ENCODE results near the gene CROCC2. TPM values are rescaled to one million over a fixed set of nuclear protein-coding genes. Genes with fewer than 3 reads are reported as not detected.
A peak's percentile ranks its signal among the peaks of the same experiment; 100 is the strongest.

The CROCC2 gene
- polyA plus RNA-seq, 4 donors: 0.13 to 0.18 TPM; not detected in 2

GRCh38 chr2:240898731-240899467 is 7.2 kb upstream of the CROCC2 start:
- Histone ChIP-seq H3K27me3 (ENCODE audit: control insufficient read depth in 3 of 3, insufficient read depth in 3 of 3, low read length in 3 of 3) (no peaks in the 10 kb centered on the region), H3K36me3 (ENCODE audit: control insufficient read depth in 3 of 3, insufficient read depth in 2 of 3, low read depth in 1 of 3, low read length in 3 of 3) (peaks cover 0 to 6% (median 0%) of the 10 kb centered on the region in 3 donors), H3K27ac (ENCODE audit: low read depth in 1 of 3, low read length in 2 of 3) (peak overlapping the region in 1 of 3 donors; percentile 44), H3K4me1 (ENCODE audit: control insufficient read depth in 3 of 3, insufficient read depth in 2 of 3, low read depth in 1 of 3, low read length in 2 of 3) (peaks cover 0 to 34% (median 3%) of the 10 kb centered on the region in 3 donors), H3K4me3 (ENCODE audit: low read depth in 1 of 3, low read length in 3 of 3) (no peak overlapping the region), H3K9me3 (ENCODE audit: control insufficient read depth in 2 of 2, insufficient read depth in 1 of 2, low read depth in 1 of 2, low read length in 1 of 2) (peaks cover 0 to 11% of the 10 kb centered on the region in 2 donors)
- FAIRE-seq (no peak), DNase-seq (no peak)
- WGBS, 3 donors: 74 to 87% (median 77%) methylated on average over 23 of the region's 23 CpGs

DNA sequence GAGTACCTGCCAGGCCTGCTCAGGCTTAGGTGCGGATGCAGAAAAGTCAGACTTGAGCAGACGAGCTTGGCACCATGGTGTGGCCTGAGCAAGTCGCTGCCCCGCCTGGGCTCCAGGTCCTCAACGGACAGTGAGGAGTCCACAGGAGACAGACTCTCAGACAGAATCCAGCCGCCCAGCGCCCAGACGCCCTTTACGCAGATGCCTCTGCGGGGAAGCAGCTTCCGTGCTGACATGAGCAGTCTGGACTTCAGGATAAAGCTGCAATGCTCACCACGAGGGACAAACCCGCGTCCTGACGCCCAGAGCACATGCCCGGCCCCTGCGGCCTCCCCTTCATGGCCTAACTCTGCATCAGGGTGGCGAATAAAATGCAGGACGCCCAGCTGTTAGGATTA is 6.7 kb upstream of the CROCC2 start:
- no peak for FAIRE-seq
- H3K4me1 ChIP-seq (ENCODE audit: control insufficient read depth in 3 of 3, insufficient read depth in 2 of 3, low read depth in 1 of 3, low read length in 2 of 3): peaks cover 0 to 30% (median 3%) of the 10 kb centered on the region in 3 donors
- H3K36me3 ChIP-seq (ENCODE audit: control insufficient read depth in 3 of 3, insufficient read depth in 2 of 3, low read depth in 1 of 3, low read length in 3 of 3): peaks cover 0 to 6% (median 0%) of the 10 kb centered on the region in 3 donors
- no peak overlapping the region for H3K27ac ChIP-seq (ENCODE audit: low read depth in 1 of 3, low read length in 2 of 3)
- peaks cover 0 to 11% of the 10 kb centered on the region in 2 donors for H3K9me3 ChIP-seq (ENCODE audit: control insufficient read depth in 2 of 2, insufficient read depth in 1 of 2, low read depth in 1 of 2, low read length in 1 of 2)
- no peak for DNase-seq
- H3K27me3 ChIP-seq (ENCODE audit: control insufficient read depth in 3 of 3, insufficient read depth in 3 of 3, low read length in 3 of 3): no peaks in the 10 kb centered on the region
- H3K4me3 ChIP-seq (ENCODE audit: low read depth in 1 of 3, low read length in 3 of 3): no peak overlapping the region
- WGBS, 3 donors: 88 to 92% (median 91%) methylated on average over 19 of the region's 19 CpGs

GRCh38 chr2:240900141-240900860 is 5.8 kb upstream of the CROCC2 start:
- Histone ChIP-seq H3K4me3 (ENCODE audit: low read depth in 1 of 3, low read length in 3 of 3) (no peak overlapping the region), H3K9me3 (ENCODE audit: control insufficient read depth in 2 of 2, insufficient read depth in 1 of 2, low read depth in 1 of 2, low read length in 1 of 2) (peaks cover 0 to 11% of the 10 kb centered on the region in 2 donors), H3K4me1 (ENCODE audit: control insufficient read depth in 3 of 3, insufficient read depth in 2 of 3, low read depth in 1 of 3, low read length in 2 of 3) (peaks cover 0 to 39% (median 3%) of the 10 kb centered on the region in 3 donors), H3K36me3 (ENCODE audit: control insufficient read depth in 3 of 3, insufficient read depth in 2 of 3, low read depth in 1 of 3, low read length in 3 of 3) (peaks cover 0 to 4% (median 0%) of the 10 kb centered on the region in 3 donors), H3K27ac (ENCODE audit: low read depth in 1 of 3, low read length in 2 of 3) (no peak overlapping the region), H3K27me3 (ENCODE audit: control insufficient read depth in 3 of 3, insufficient read depth in 3 of 3, low read length in 3 of 3) (no peaks in the 10 kb centered on the region)
- no peak for FAIRE-seq
- DNase-seq: no peak
- 84 to 89% (median 86%) methylated on average over 26 to 27 of the region's 27 CpGs for WGBS, 3 donors

GRCh38 chr2:240901986-240902614 is 4.0 kb upstream of the CROCC2 start:
- FAIRE-seq: no peak
- Histone ChIP-seq H3K9me3 (ENCODE audit: control insufficient read depth in 2 of 2, insufficient read depth in 1 of 2, low read depth in 1 of 2, low read length in 1 of 2) (peaks cover 0 to 11% of the 10 kb centered on the region in 2 donors), H3K27me3 (ENCODE audit: control insufficient read depth in 3 of 3, insufficient read depth in 3 of 3, low read length in 3 of 3) (peaks cover 0 to 5% (median 0%) of the 10 kb centered on the region in 3 donors), H3K4me1 (ENCODE audit: control insufficient read depth in 3 of 3, insufficient read depth in 2 of 3, low read depth in 1 of 3, low read length in 2 of 3) (peaks cover 0 to 36% (median 1%) of the 10 kb centered on the region in 3 donors), H3K4me3 (ENCODE audit: low read depth in 1 of 3, low read length in 3 of 3) (no peak overlapping the region), H3K27ac (ENCODE audit: low read depth in 1 of 3, low read length in 2 of 3) (no peak overlapping the region), H3K36me3 (ENCODE audit: control insufficient read depth in 3 of 3, insufficient read depth in 2 of 3, low read depth in 1 of 3, low read length in 3 of 3) (no peaks in the 10 kb centered on the region)
- WGBS, 3 donors: 52 to 79% (median 75%) methylated on average over 13 to 14 of the region's 14 CpGs
- no peak for DNase-seq

DNA sequence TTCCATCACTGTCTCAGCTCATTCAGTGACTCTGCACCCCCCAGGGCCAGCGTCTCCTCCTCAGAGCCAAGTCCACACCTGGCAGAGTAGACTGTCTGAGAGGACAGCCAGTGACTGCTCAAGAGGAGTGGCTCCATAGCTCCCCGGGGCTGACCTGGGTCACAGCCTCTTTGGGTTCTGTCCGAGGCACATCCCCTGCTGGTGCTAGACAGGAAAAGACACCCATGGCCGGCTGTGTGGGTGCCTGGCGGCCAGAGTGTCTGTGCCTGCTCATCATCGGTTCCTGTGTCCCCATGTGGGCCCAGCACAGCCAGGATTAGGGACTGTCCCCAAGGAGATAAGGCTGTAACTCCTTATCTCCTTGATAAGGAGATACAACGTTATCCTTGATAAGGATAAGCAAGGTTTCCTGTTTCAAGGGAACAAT is 3.5 kb upstream of the CROCC2 start:
- H3K9me3 ChIP-seq (ENCODE audit: control insufficient read depth in 2 of 2, insufficient read depth in 1 of 2, low read depth in 1 of 2, low read length in 1 of 2): peaks cover 0 to 11% of the 10 kb centered on the region in 2 donors
- 7 to 43% (median 29%) methylated on average over 7 of the region's 7 CpGs for whole genome bisulfite sequencing, 3 donors
- no peaks in the 10 kb centered on the region for H3K36me3 ChIP-seq (ENCODE audit: control insufficient read depth in 3 of 3, insufficient read depth in 2 of 3, low read depth in 1 of 3, low read length in 3 of 3)
- FAIRE-seq: no peak
- peaks cover 0 to 32% (median 1%) of the 10 kb centered on the region in 3 donors for H3K4me1 ChIP-seq (ENCODE audit: control insufficient read depth in 3 of 3, insufficient read depth in 2 of 3, low read depth in 1 of 3, low read length in 2 of 3)
- peaks cover 0 to 5% (median 0%) of the 10 kb centered on the region in 3 donors for H3K27me3 ChIP-seq (ENCODE audit: control insufficient read depth in 3 of 3, insufficient read depth in 3 of 3, low read length in 3 of 3)
- H3K4me3 ChIP-seq (ENCODE audit: low read depth in 1 of 3, low read length in 3 of 3): no peak overlapping the region
- H3K27ac ChIP-seq (ENCODE audit: low read depth in 1 of 3, low read length in 2 of 3): no peak overlapping the region
- peak in 1 of 2 donors; percentile 31 for DNase-seq

DNA sequence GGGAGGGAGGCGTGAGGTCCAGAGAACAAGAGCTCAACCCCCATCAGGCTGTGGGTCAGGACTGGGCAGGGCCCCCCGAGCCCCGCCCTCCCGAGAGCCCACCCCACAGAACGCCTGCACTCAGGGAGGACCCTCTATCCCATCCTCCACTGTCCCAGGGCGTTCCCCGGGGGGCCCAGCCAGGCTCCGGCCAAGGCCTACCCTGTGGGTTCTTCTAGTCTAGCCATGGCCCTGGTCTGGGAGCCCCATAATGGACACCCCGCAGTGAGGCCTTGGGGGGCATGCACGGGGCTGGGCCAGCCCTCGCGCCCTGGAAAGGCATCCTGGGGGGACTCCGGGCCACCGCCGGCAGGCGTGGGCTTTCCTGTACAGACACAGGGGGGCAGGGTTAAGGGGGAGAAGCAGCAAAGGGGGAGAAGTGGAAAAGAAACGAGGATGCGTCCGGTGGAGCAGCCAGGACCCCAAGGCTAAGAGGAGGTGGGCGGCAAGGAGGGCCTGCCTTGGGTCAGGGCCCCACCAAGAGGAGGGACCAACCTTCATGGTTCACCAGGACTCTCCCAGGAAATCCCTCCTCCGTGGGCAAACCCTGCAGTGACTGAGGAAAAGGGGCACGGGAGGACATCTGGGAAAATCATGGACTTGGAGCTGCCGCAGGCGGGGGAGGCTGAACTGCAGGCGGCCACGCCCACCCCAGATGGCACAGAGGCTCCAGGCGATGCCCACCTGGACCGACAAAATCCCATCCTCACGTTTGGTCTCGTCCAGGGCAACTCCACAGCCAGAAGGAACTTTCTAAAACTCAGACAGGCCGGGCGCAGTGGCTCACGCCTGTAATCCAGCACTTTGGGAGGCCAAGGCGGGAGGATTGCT is 2.7 kb upstream of the CROCC2 start:
- FAIRE-seq: no peak
- no peak for DNase-seq
- WGBS, 3 donors: 79 to 88% (median 87%) methylated on average over 32 to 34 of the region's 34 CpGs

DNA sequence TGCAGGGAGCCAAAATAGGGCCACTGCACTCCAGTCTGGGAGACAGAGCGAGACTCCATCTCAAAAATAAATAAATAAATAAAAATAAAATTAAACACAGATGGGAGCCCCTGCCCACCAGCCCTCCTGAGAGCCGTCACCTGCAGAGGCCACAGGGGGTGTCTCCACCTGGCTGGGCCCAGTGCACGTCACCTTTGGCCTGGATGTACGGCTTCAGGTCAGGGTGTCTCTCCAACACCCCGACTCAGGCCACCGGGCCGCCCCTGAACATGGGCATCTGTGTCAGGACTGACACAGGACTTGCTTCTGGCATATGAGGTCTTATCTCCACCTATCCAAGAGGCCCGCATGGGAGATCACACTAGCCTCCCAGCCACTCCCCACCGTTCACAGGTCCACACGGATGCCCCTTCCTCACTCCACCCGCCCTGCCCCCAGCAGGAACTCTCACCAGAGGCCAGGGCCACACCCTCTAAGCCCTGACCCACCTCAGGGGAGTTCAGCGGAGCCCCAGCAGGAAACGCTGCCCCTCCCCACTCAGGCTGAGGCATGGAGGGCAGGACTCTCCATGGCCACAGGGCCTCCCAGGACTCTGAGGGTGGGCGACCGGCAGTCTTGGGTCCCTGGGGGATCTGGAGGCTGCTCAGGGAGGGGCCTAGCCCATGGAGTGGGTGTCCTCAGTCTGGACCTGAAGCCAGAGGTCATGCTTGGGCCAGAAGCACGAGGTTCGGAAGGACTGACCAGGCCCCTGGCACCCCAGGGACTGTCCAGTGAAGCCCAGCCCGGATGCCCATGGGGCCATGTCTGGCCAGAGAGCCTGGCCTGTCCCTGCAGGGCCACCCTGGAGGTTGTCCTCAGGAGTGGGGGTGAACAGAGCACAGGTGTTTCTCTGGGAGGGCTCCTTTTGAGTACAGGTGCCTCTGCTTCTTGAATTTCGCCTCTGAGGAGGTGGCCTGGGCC is 1.6 kb upstream of the CROCC2 start:
- FAIRE-seq (no peak), DNase-seq (no peak)
- H3K9me3 ChIP-seq (ENCODE audit: control insufficient read depth in 2 of 2, insufficient read depth in 1 of 2, low read depth in 1 of 2, low read length in 1 of 2): peaks cover 0 to 11% of the 10 kb centered on the region in 2 donors
- H3K27ac ChIP-seq (ENCODE audit: low read depth in 1 of 3, low read length in 2 of 3): no peak overlapping the region
- H3K36me3 ChIP-seq (ENCODE audit: control insufficient read depth in 3 of 3, insufficient read depth in 2 of 3, low read depth in 1 of 3, low read length in 3 of 3): no peaks in the 10 kb centered on the region
- 78 to 86% (median 80%) methylated on average over 19 of the region's 19 CpGs for WGBS, 3 donors
- H3K4me3 ChIP-seq (ENCODE audit: low read depth in 1 of 3, low read length in 3 of 3): no peak overlapping the region
- H3K4me1 ChIP-seq (ENCODE audit: control insufficient read depth in 3 of 3, insufficient read depth in 2 of 3, low read depth in 1 of 3, low read length in 2 of 3): peaks cover 0 to 29% (median 4%) of the 10 kb centered on the region in 3 donors
- peaks cover 0 to 5% (median 0%) of the 10 kb centered on the region in 3 donors for H3K27me3 ChIP-seq (ENCODE audit: control insufficient read depth in 3 of 3, insufficient read depth in 3 of 3, low read length in 3 of 3)

More for the DNA sequence above, 2.7 kb upstream of the CROCC2 start:
- peaks cover 0 to 31% (median 1%) of the 10 kb centered on the region in 3 donors for H3K4me1 ChIP-seq (ENCODE audit: control insufficient read depth in 3 of 3, insufficient read depth in 2 of 3, low read depth in 1 of 3, low read length in 2 of 3)
- H3K27me3 ChIP-seq (ENCODE audit: control insufficient read depth in 3 of 3, insufficient read depth in 3 of 3, low read length in 3 of 3): peaks cover 0 to 5% (median 0%) of the 10 kb centered on the region in 3 donors
- no peak overlapping the region for H3K27ac ChIP-seq (ENCODE audit: low read depth in 1 of 3, low read length in 2 of 3)
- H3K4me3 ChIP-seq (ENCODE audit: low read depth in 1 of 3, low read length in 3 of 3): no peak overlapping the region
- H3K9me3 ChIP-seq (ENCODE audit: control insufficient read depth in 2 of 2, insufficient read depth in 1 of 2, low read depth in 1 of 2, low read length in 1 of 2): peaks cover 0 to 11% of the 10 kb centered on the region in 2 donors
- H3K36me3 ChIP-seq (ENCODE audit: control insufficient read depth in 3 of 3, insufficient read depth in 2 of 3, low read depth in 1 of 3, low read length in 3 of 3): no peaks in the 10 kb centered on the region

Data from small intestine (tissue), 7 donors.